ENCODE results near the gene ATP2C2.

GRCh38 chr16:84339311-84339710 lies 29.0 kb upstream of the ATP2C2 start:
- TF ChIP-seq POLR2AphosphoS5 (IDR thresholded peaks at IDR 0.05; ENCODE audit: low read depth, low read length) (no peak), POLR2A (IDR thresholded peaks at IDR 0.05; ENCODE audit: low read depth, low read length) (no peak), TAF1 (IDR thresholded peaks at IDR 0.05; ENCODE audit: borderline replicate concordance, low read depth, low read length) (no peak)

All from GM12892 (cell line).